T-helper 22 cell (primary cell): ENCODE measurements around the gene PNMA5.
"Not testable (repeated sequence)": the region's sequence is repeated elsewhere in the genome, so short reads cannot be mapped to it uniquely, and the experiment has no call there.

ENCODE experiments used
- DNase-seq: peaks from one replicate; pipeline ENCODE4 v3.0.0-alpha.2; 2020; ENCODE audit warnings: low read depth

The PNMA5 gene

GRCh38 chrX:152993933-152994332 is at the start of gene PNMA5:
Gene PNMA5 (minus strand): TSS chrX:152994116. CDS start chrX:152991598, 2,518 bp downstream.
- DNase-seq: no peak

DNA sequence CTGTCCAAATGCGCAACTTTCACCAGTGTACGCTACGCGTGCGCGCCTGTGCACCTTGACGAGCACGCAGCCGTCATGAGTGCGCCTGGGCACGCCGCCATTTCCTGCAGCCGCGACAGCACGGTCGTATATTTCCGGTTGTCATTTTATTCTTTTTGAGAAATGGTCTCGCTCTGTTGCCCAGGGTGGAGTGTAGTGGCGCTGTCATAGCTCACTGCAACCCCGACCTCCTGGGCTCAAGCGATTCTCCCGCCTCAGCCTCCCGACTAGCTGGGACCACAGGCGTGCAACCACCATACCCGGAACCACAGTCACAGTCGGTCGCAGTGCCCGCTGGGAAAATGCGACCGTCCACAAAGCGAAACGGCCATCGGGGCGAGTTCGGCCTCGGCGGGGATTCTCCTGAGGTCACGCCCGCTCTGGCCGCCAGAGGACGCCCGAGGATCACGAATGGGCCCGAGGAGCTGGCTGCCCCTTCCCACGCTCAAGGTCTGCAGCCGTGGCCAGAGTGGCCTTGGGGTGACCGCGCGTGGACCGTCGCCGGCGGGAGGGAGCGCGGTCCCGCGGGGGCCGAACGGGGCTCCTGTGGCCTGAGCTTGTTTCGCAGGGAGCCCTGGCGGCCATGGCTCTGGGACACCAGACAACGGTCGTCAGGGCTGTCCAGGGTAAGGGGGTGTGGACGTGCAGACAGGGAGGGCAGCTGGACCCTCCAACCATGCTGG is 38.6 kb upstream of the PNMA5 start:
- DNase-seq: peak; percentile 29

- no peak for DNase-seq
Observed at GRCh38 chrX:153030801-153031200, 36.9 kb upstream of the PNMA5 start.

DNA sequence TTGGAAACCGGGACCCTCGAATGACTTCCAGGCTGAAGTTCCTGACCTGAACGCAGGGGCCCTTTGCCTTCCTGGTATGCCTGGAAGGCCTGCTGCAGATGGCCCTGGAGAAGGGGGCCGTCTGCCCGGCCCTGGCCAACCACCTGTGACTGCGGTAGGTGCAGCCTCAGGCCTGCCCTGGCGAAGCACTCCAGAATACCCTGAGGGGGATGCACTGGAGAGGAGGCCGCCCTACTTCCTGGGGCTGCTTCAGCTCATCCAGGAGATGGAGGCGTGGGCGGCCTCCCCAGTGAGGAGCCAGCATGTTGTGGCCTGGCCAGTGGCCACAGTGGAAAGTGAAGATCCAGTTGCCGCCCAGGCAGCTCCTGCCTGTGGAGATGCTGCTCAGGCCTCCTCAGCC is 36.0 kb upstream of the PNMA5 start:
- DNase-seq: no peak

- DNase-seq: no peak
Observed at GRCh38 chrX:153029162-153029561, 35.2 kb upstream of the PNMA5 start.

- not testable (repeated sequence) for DNase-seq
Observed at GRCh38 chrX:153028487-153028886, 34.6 kb upstream of the PNMA5 start.

- not testable (repeated sequence) for DNase-seq
Observed at GRCh38 chrX:153026501-153026900, 32.6 kb upstream of the PNMA5 start.

GRCh38 chrX:153019166-153019565 is 25.2 kb upstream of the PNMA5 start:
- DNase-seq: no peak

- DNase-seq: not testable (repeated sequence)
Observed at GRCh38 chrX:153017174-153017573, 23.3 kb upstream of the PNMA5 start.

DNA sequence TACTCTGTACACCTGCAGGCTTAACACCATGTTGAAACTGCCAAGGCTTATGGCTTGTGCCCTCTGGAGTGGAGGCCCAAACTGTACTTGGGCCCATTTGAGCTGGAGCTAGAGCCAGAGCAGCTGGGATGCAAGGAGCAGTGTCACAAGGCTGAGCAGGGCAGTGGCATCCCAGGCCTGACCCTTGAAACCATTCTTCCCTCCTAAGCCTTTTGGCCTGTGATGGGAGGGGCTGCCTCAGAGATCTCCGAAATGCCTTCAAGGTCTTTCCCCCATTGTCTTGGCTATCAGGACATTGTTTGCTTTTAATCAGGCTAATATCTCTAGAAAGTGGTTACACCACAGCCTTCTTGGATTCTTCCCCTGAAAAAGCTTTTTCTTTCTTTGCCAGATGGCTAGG is 10.9 kb upstream of the PNMA5 start:
- DNase-seq: no peak

- no peak for DNase-seq
Observed at GRCh38 chrX:153003981-153004380, 10.1 kb upstream of the PNMA5 start.

DNA sequence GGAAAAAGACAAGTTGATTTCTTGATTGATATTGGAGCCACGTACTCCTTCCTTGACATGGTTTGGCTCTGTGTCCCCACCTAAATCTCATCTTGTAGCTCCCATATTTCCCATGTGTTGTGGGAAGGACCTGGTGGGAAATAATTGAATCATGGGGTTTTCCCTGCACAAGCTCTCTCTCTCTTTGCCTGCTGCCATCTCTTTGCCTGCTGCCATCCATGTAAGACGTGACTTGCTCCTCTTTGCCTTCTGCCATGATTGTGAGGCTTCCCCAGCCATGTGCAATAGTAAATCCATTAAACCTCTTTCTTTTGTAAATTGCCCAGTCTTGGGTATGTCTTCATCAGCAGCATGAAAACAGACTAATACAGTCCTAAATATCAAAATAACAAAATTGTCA is 8.3 kb upstream of the PNMA5 start:
- not testable (repeated sequence) for DNase-seq

DNA sequence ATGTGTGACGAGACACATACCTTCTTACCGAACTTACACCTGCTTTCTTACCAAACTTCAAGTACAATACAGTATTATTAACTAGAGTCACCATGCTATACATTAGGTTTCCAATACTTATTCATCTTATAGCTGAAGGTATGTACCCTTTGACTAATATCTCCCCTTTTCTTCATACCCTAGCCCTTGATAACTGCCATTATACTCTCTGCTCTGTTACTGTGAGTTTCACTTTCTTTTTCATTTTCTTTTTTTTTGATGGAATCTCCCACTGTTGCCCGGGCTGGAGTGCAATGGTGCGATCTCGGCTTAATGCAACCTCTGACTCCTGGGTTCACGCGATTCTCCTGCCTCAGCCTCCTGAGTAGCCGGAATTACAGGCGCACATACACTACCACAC is 3.4 kb upstream of the PNMA5 start:
- no peak for DNase-seq

DNA sequence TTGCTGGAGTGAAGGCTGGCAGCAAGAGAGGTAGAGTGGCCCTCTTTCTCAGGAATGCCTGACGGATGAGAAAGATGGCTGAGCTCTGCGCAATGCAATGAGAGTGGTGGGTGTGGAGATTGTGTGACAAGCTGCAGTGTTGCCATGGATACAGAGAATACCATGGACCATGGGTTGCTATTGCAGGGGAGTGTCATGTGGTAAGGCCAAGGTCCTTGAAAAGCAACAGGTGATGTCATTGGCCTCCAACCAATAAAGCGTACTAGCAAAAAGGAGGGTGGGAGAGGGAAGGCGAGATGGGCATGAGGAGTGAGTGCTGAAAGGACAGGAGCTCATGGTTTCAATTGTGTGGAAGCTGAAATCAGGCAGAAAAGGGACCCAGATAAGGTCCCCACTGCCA is 1.8 kb downstream of the PNMA5 start:
- no peak for DNase-seq

- DNase-seq: no peak
Observed at GRCh38 chrX:152991123-152991522, 2.8 kb downstream of the PNMA5 start.

DNA sequence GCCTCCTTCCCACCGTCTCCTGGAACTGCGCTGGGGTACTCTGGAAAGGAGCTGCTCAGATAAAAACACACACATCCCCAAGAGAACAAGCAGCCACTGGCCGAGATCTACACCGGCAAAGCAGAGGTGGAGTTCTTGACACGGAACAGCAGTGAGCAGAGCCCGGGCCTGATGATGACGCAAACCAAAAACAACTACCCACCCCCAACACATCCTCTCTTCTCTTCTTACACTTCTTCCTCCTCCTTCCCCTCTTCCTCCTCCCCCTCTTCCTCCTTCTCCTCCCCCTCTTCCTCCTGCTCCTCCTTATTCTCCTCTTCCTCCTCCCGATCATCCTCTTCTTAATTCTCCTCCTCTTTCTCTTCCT is 4.6 kb downstream of the PNMA5 start:
- DNase-seq: no peak

DNA sequence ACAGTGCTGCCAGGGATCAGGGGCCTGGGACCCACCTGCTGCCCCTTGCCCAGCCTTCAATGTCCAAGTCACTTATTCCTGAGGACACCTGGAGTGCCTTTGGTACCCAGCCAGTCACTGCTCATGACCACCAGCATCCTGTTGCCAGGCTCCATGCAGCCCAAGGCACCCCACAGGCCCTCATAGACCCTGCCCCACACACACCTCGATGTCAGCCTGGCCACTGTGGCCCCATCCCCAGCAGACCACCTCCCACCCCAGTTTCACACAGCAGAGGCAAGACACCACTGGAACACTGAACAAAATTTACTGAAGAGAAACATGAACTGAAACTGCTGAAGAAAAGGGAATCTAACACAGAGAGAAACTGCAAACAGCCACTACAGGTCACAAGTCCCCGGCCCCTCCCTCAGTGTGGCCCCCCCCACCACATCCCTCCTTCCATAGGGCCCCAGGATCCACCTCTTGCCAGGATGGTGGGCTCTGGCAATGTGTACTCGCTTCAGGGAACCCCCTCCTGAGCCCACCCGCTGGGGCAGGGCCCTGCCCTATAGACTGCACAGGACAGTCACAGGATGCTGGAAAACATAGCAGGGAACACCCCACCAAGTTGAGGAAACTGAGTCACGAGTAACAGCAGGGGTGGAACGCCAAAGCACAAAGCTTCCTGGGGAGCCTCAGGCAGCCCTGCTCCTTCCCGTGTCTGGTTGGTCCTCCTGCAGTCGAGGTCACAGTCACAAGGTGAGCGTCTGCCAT is 5.2 kb downstream of the PNMA5 start:
- no peak for DNase-seq

- no peak for DNase-seq
Observed at GRCh38 chrX:152987801-152988200, 6.1 kb downstream of the PNMA5 start.

DNA sequence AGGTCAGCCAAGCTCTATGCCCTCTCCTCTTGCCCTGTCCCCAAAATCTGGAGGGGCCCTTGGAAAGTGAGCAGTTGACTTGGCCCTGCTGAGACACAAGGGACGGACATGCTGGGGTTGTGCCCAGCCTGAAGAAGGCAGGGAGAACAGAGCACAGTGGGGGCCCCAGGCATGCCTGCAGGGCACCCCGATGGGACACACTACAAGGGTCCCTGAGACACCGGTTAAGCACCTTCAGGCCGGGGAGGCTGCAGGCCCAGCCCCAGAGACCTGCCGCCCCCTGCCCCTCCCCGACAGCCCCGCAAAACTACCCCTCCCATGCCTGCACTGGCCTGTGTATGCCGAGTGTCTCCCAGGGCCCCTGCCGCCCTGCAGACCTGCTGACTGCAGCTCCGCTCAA is 6.8 kb downstream of the PNMA5 start:
- DNase-seq: not testable (repeated sequence)

- DNase-seq: not testable (repeated sequence)
Observed at GRCh38 chrX:152985383-152985782, 8.5 kb downstream of the PNMA5 start.

- DNase-seq: no peak
Observed at GRCh38 chrX:152968193-152968592, 25.7 kb downstream of the PNMA5 start.

DNA sequence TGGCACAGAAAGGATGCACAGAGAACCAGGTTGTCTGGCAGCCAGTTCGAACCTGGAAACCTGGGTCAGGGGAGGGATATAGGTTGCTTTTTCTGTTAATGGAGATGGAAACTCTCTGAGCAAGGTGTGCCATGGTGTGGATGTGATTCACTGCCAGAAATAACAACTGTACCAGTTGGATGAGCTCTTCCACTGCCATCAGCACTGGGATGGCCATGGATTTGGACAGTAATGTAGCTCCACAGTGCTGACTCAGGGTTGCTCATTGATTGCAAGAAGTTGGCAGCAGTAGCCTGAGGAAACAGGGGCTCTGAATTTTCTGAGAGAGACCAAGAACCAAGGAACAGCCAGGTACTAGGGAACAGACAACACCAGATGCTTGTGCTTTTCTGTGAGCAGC is 33.8 kb downstream of the PNMA5 start:
- DNase-seq: no peak

GRCh38 chrX:152959626-152960025 is 34.3 kb downstream of the PNMA5 start:
- no peak for DNase-seq
